HepG2 (cell line): ENCODE data around the gene USF2. TPM values are rescaled to one million over a fixed set of nuclear protein-coding genes. Genes with fewer than 3 reads are reported as not detected.

Source experiments
- BCL3 ChIP-seq: sonication (generic); formaldehyde crosslinking; IDR thresholded peaks from 2 replicates; pipeline ENCODE4 v1.5.1; 2020; ENCODE audit warnings: mild to moderate bottlenecking, missing genetic modification reagents, moderate library complexity
- DPF2 ChIP-seq: sonication (generic); formaldehyde crosslinking; IDR thresholded peaks from 2 replicates; pipeline ENCODE4 v1.4.0; 2020; ENCODE audit warnings: mild to moderate bottlenecking, low read depth, missing genetic modification reagents, borderline replicate concordance
- EP300 ChIP-seq, 3 experiments: sonication (generic) in 1 of 3; formaldehyde crosslinking in 1 of 3; IDR thresholded peaks; 2 replicates each; pipeline versions ENCODE4 v1.5.1 to v1.6.1; 2011 to 2020; ENCODE audit warnings: low read depth in 2 of 3, low read length in 2 of 3, borderline replicate concordance in 1 of 3, improper control_type of control experiment in 1 of 3, mild to moderate bottlenecking in 1 of 3, missing genetic modification reagents in 1 of 3, moderate library complexity in 1 of 3
- ERF ChIP-seq: IDR thresholded peaks from 2 replicates; pipeline ENCODE4 v1.6.1; 2018; ENCODE audit warnings: missing biosample characterization, missing genetic modification reagents
- HOXA9 ChIP-seq: sonication (generic); formaldehyde crosslinking; IDR thresholded peaks from 2 replicates; pipeline ENCODE4 v1.8.1; 2022; ENCODE audit warnings: missing genetic modification reagents, mild to moderate bottlenecking, moderate library complexity, borderline replicate concordance
- MEIS2 ChIP-seq: sonication (generic); formaldehyde crosslinking; IDR thresholded peaks from 2 replicates; pipeline ENCODE4 v1.9.0; 2021; ENCODE audit warnings: mild to moderate bottlenecking, missing genetic modification reagents
- MNT ChIP-seq: fragments of 450-650 bp; IDR thresholded peaks from 2 replicates; pipeline ENCODE4 v1.6.1; 2016
- NR1H2 ChIP-seq: sonication (generic); formaldehyde crosslinking; IDR thresholded peaks from 2 replicates; pipeline ENCODE4 v1.8.1; 2022; ENCODE audit warnings: low read depth, missing genetic modification reagents, borderline replicate concordance
- PHF8 ChIP-seq: sonication (generic); formaldehyde crosslinking; IDR thresholded peaks from 2 replicates; pipeline ENCODE4 v1.5.0; 2020; ENCODE audit warnings: missing genetic modification reagents
- POGK ChIP-seq: sonication (generic); formaldehyde crosslinking; conservative IDR thresholded peaks from 2 replicates; pipeline ENCODE4 v1.8.0; 2022; ENCODE audit warnings: mild to moderate bottlenecking, moderate library complexity, missing genetic modification reagents
- RXRA ChIP-seq: sonication (generic); formaldehyde crosslinking; IDR thresholded peaks from 2 replicates; pipeline ENCODE4 v1.5.1; 2020; ENCODE audit warnings: missing genetic modification reagents
- SAFB2 ChIP-seq: sonication (generic); formaldehyde crosslinking; IDR thresholded peaks from 2 replicates; pipeline ENCODE4 v1.5.1; 2020; ENCODE audit warnings: missing genetic modification reagents, low read depth, mild to moderate bottlenecking, borderline replicate concordance
- SNAI1 ChIP-seq: sonication (generic); formaldehyde crosslinking; IDR thresholded peaks from 2 replicates; pipeline ENCODE4 v1.5.0; 2020; ENCODE audit warnings: mild to moderate bottlenecking, missing genetic modification reagents, borderline replicate concordance
- TOE1 ChIP-seq: sonication (generic); formaldehyde crosslinking; IDR thresholded peaks from 2 replicates; pipeline ENCODE4 v1.4.0; 2020; ENCODE audit warnings: mild to moderate bottlenecking, missing genetic modification reagents
- ZNF20 ChIP-seq: sonication (generic); formaldehyde crosslinking; IDR thresholded peaks from 2 replicates; pipeline ENCODE4 v1.4.0; 2020; ENCODE audit warnings: mild to moderate bottlenecking, moderate library complexity, missing genetic modification reagents
- ZNF224 ChIP-seq: sonication (generic); formaldehyde crosslinking; IDR thresholded peaks from 2 replicates; pipeline ENCODE4 v1.5.0; 2020; ENCODE audit warnings: mild to moderate bottlenecking, missing genetic modification reagents
- ZNF253 ChIP-seq: sonication (generic); formaldehyde crosslinking; IDR thresholded peaks from 2 replicates; pipeline ENCODE4 v1.8.0; 2022; ENCODE audit warnings: mild to moderate bottlenecking, missing genetic modification reagents, borderline replicate concordance
- ZNF276 ChIP-seq: sonication (generic); formaldehyde crosslinking; IDR thresholded peaks from 2 replicates; pipeline ENCODE4 v1.4.0; 2020; ENCODE audit warnings: mild to moderate bottlenecking, low read depth, missing genetic modification reagents
- ZNF550 ChIP-seq: sonication (generic); formaldehyde crosslinking; IDR thresholded peaks from 2 replicates; pipeline ENCODE4 v1.4.0; 2020; ENCODE audit warnings: mild to moderate bottlenecking, missing genetic modification reagents, borderline replicate concordance
- ZNF709 ChIP-seq: sonication (generic); formaldehyde crosslinking; IDR thresholded peaks from 2 replicates; pipeline ENCODE4 v1.5.0; 2020; ENCODE audit warnings: mild to moderate bottlenecking, missing genetic modification reagents
- ZNF891 ChIP-seq: sonication (generic); formaldehyde crosslinking; IDR thresholded peaks from 2 replicates; pipeline ENCODE4 v1.5.0; 2020; ENCODE audit warnings: mild to moderate bottlenecking, missing genetic modification reagents
- polyA plus RNA-seq, 8 experiments: library from polyadenylated mRNA; depleted of rRNA in 3 of 8; stranded (reverse) in 7 of 8; unstranded in 1 of 8; fragments of >200 nt; fragmentation: Illumina TruSeq in 4 of 8; extraction: Trizol in 4 of 8; gene quantifications; 2 replicates each; pipeline versions ENCODE4 v1.2.1 to v1.2.3, GENCODE V29; 2011 to 2016; ENCODE audit warnings: low read depth in 4 of 8, missing spikeins in 1 of 8, mixed read lengths in 1 of 8; ENCODE audit not compliant: insufficient read depth in 1 of 8
- total RNA-seq, 5 experiments: library from RNA; depleted of rRNA; stranded (reverse); fragments of >200 nt; fragmentation: Illumina TruSeq; extraction: Trizol; gene quantifications; 2 replicates each; pipeline ENCODE4 v1.2.3, GENCODE V29; 2016; ENCODE audit warnings: low read depth in 1 of 5

Gene USF2
- total and polyA plus RNA-seq, 2 of the 13 experiments (the other 11 are each of a cell fraction or from before 2014, with no cell fraction given): 54.9 to 106 TPM

- TF ChIP-seq DPF2 (CRISPR knock-in tag) (no peak), EP300 (IDR thresholded peaks at IDR 0.05; ENCODE audit: low read depth in 2 of 2, low read length in 2 of 2) (no peak), EP300 (CRISPR knock-in tag; IDR thresholded peaks at IDR 0.05; ENCODE audit: borderline replicate concordance) (0 out of 2 replicates have a peak, but pooled peaks have one; percentile 35), ZNF891 (CRISPR knock-in tag) (no peak), ZNF709 (CRISPR knock-in tag) (peak; percentile 97), BCL3 (CRISPR knock-in tag) (peak; percentile 64), ZNF276 (peak; percentile 47; the same call in 1 of the 2 replicates), ZNF224 (CRISPR knock-in tag) (no peak; the same call in 1 of the 2 replicates), MEIS2 (CRISPR knock-in tag) (peak; percentile 87), RXRA (CRISPR knock-in tag) (peak; percentile 75; the same call in 1 of the 2 replicates), POGK (CRISPR knock-in tag) (peak; percentile 92; the same call in 1 of the 2 replicates), ZNF20 (CRISPR knock-in tag) (no peak), HOXA9 (peak; percentile 68), ZNF253 (CRISPR knock-in tag) (0 out of 2 replicates have a peak, but pooled peaks have one; percentile 37), MNT (peak; percentile 17; the same call in 1 of the 2 replicates), ZNF550 (peak; percentile 63; the same call in 1 of the 2 replicates), SAFB2 (CRISPR knock-in tag) (peak; percentile 80; the same call in 1 of the 2 replicates), TOE1 (CRISPR knock-in tag) (no peak; the same call in 1 of the 2 replicates), PHF8 (CRISPR knock-in tag) (peak; percentile 82), NR1H2 (CRISPR knock-in tag) (no peak), SNAI1 (0 out of 2 replicates have a peak, but pooled peaks have one; percentile 40), ERF (peak; percentile 85)
Measured at GRCh38 chr19:35248310-35249145, 20.2 kb upstream of the USF2 start, which contains the start of gene LSR (continued).
